C4-2B (cell line): ENCODE results near the gene FAM20C.

Source experiments
- H3K27ac ChIP-seq: fragments of 450-650 bp; 2 replicates; pipeline ENCODE4 v1.5.1; 2017
- ZFX ChIP-seq: fragments of 450-650 bp; IDR thresholded peaks from 2 replicates; pipeline ENCODE4 v1.6.1; 2017
- TF ChIP-seq, protein P1 (sequence below): fragments of 450-650 bp; conservative IDR thresholded peaks from 2 replicates; pipeline ENCODE4 v1.5.1; 2017; ENCODE audit warnings: mild to moderate bottlenecking

FAM20C gene

DNA sequence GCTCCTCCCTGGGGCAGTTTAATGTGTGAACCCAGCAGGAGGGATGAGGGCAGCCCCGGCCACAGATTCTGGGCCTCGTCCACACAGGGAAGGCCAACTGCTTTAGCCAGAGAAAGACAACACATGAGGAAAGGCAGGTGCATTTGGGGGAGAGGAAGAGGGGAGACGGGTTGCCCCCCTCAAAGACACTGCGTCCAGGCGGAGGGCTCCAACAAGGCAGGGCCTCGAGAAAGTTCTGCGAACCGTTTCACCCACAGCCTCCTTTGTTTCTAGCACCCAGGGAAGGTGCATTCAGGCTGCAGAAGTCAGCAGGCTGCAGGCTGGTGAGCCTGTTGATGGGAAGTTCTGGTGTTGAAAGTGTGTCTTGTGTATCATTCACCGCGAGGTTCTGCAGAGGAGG, 107.7 kb downstream of the FAM20C start:
- H3K27ac ChIP-seq = no peak overlapping the region
- TF ChIP-seq, protein P1, sequence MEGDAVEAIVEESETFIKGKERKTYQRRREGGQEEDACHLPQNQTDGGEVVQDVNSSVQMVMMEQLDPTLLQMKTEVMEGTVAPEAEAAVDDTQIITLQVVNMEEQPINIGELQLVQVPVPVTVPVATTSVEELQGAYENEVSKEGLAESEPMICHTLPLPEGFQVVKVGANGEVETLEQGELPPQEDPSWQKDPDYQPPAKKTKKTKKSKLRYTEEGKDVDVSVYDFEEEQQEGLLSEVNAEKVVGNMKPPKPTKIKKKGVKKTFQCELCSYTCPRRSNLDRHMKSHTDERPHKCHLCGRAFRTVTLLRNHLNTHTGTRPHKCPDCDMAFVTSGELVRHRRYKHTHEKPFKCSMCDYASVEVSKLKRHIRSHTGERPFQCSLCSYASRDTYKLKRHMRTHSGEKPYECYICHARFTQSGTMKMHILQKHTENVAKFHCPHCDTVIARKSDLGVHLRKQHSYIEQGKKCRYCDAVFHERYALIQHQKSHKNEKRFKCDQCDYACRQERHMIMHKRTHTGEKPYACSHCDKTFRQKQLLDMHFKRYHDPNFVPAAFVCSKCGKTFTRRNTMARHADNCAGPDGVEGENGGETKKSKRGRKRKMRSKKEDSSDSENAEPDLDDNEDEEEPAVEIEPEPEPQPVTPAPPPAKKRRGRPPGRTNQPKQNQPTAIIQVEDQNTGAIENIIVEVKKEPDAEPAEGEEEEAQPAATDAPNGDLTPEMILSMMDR = no peak
- no peak for TF ChIP-seq ZFX

DNA sequence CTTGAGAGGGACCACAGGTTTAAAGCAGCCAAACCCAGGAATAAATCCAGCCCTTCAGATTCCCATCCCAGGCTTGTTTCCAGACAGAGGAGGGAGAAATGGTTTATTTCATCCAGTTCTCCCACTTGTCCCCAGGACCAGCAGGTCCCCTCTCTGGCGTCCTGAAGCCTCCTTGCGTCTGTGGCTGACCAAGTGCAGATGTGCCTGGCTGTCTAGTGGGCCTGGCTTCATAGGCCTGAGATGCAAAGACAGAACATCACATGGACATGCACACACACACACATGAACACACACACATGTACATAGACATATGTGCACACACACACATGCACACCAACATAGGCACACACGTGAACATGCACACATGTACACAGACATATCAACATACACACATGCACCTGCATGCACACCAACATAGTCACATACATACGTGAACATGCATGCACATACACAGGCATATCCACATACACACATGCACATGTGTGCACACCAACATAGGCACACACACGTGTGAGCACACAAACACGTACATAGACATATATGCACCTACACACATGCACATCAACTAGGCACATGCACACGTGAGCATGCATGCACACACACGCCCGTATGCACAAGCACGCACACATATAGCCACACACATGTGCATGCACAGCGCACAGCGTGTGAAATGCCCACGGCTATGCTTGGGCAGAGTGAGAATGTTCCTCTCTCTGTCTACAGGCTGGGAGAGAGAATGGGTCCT, 108.3 kb downstream of the FAM20C start:
- TF ChIP-seq ZFX = no peak
- TF ChIP-seq, protein P1 = no peak
- H3K27ac ChIP-seq = no peak overlapping the region

DNA sequence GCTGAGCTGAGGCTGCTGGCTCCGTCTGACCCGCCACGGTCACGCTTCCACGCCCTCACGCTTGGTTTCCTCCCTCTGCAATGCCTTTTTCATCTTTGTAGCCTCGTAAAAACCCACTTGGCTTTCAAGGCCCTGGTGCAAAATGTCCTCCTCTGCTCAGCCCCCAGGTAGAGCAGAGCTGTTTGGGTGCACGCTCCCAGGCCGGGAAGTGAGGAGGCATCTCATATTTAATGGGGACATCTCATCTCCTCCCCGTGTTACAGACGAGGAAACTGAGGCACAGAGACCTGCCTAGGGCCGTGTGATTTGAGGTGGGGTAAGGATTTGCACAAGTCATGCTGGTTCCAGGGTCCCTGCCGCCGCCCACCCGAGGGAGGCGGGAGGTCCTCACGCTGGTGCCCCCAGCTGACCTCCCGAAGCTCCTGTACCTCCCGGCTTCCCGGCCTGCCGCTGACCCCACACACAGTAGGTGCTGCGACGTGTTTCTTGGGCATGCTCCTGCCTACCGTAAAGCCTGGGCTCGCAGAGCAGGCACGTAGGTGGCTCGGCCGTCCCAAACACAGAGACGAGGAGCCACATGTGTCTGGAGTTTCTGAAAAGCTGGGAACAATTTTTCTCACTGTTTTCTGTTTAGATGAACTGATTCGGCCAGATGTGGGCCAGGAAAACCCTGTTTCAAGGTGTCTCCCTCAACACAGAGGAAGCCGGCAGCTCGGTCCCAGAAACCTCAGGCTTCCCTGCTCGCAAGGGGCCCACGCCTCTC, 109.1 kb downstream of the FAM20C start:
- TF ChIP-seq, protein P1 = no peak
- no peak for TF ChIP-seq ZFX
- no peak overlapping the region for H3K27ac ChIP-seq

DNA sequence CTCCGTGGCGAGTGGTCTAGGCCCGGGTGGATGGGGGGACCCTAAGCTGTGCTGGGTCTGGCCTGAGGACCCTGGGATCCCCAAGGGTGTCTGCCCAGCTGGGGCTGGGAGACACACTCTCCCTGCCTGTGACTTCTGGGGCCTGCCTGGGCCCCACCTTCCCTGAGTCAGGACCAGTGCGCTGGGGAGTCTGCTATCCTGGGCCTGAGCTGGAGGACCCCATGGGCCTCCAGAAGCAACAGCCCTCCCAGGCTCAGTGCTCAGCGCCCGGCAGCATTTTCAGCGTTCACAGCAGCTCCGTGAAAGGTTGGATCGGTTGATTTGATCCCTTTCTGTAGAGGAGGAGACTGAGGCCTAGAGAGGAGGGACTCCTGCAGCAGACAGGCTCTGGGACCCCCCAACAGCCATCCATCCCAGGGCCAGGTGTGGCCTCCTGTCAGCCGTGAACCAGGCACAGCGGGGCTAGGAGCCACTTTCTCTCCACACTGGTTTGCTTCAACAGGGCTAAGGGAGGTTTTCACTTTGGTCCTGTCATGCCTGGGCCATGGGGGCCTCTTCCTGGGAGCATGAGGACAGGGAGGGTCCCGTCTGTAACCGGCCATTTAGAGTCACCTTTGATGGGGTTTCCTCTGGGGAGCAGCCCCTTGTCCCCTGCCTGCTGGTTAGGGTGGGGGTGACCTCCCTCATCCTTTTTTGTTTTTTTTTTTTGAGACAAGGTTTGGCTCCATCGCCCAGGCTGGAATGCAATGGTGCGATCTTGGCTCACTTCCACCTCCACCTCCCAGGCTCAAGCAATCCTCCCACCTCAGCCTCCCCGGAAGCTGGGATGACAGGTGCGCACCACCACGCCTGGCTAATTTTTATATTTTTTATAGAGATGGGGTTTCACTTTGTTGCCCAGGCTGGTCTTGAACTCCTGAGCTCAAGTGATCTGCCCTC, 110.0 kb downstream of the FAM20C start:
- TF ChIP-seq ZFX = no peak
- TF ChIP-seq, protein P1 = no peak
- no peak overlapping the region for H3K27ac ChIP-seq

DNA sequence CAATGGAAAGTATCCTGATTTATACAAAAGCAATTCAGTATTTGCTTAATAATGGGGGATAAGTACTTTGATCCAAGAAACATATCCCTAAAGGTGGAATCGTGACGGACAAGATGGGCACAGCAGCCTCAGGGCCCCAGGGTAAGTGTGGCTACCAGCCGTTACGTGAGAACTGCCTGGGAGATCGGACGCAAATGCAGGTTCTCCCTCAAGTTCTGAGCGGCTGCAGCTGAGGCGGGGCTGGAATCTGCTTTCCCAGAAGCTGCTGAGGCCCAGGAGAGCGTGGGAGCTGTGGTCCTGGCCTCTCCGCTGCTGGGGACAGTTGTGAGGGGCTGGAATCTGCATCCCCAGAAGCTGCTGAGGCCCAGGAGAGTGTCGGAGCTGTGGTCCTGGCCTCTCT, 111.1 kb downstream of the FAM20C start:
- H3K27ac ChIP-seq = no peak overlapping the region
- TF ChIP-seq, protein P1 = no peak
- TF ChIP-seq ZFX = no peak

DNA sequence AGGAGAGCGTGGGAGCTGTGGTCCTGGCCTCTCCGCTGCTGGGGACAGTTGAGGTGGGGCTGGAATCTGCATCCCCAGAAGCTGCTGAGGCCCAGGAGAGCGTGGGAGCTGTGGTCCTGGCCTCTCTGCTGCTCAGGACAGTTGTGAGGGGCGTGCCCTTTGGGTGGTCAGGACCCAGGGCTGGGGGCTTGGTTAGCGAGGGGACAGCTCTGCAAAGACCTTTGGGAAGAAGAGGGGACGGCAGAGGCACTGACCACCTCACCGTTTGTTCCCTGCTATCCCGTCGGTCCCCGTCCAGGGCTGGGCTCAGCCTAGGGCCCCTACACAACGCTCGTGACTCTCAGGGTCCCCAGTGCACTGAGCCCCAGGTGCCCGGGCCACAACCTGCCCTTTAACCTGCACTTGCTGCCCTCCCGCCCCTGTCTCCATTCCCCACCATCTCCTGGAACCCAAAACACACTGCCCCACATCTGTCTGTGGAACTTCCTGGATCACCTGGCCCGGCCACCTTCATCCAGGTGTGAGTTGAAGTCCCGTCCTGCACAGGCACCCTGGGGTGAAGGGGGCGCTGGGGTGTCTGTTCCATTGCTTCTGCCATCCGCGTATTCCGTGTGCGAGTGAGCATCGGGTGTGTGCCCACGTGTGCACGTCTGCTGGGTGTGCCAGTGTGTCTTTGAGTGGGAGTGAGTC, 111.7 kb downstream of the FAM20C start:
- no peak overlapping the region for H3K27ac ChIP-seq
- no peak for TF ChIP-seq ZFX
- TF ChIP-seq, protein P1 = no peak
